ENCODE data around the gene ABCB10. TPM values are rescaled to one million over a fixed set of nuclear protein-coding genes. Genes with fewer than 3 reads are reported as not detected.

ABCB10 gene
- total RNA-seq, 1 donor from 2014 or later = 11.3 TPM

- ATAC-seq = no peak
Measured at GRCh38 chr1:229470406-229471043, 88.0 kb downstream of the ABCB10 start.

GRCh38 chr1:229466887-229467286 lies 91.6 kb downstream of the ABCB10 start:
- no peak for ATAC-seq

Other genes starting within 250 kb of the ABCB10 start
- gene CCSAP, start 215.7 kb downstream of the ABCB10 start, total RNA-seq = 3.0 TPM
- gene ACTA1, start 124.6 kb downstream of the ABCB10 start, total RNA-seq = 1.3 TPM
- 23.3 TPM for gene NUP133, start 50.4 kb downstream of the ABCB10 start, total RNA-seq
- gene TAF5L, start 67.4 kb upstream of the ABCB10 start, total RNA-seq = 11.6 TPM
- gene URB2, start 67.5 kb upstream of the ABCB10 start, total RNA-seq = 6.3 TPM